GM18505 (cell line): ENCODE results near the gene SLC2A11.

Source experiments
- ATAC-seq: cut with Tn5 transposase; IDR thresholded peaks from one replicate; pipeline ENCODE4 v1.9.1; 2021; ENCODE audit not compliant: unreplicated experiment
- POLR2A ChIP-seq: IDR thresholded peaks from 4 replicates; pipeline ENCODE4 v1.6.1; 2011; ENCODE audit warnings: borderline replicate concordance; ENCODE audit not compliant: insufficient read depth, insufficient read length; ENCODE audit errors: extremely low read depth

SLC2A11 gene

GRCh38 chr22:23835484-23836144 is 22.1 kb upstream of the SLC2A11 start:
- no peak for ATAC-seq
- TF ChIP-seq POLR2A = no peak

GRCh38 chr22:23836281-23836680 is 21.4 kb upstream of the SLC2A11 start:
- ATAC-seq = no peak
- TF ChIP-seq POLR2A = no peak

GRCh38 chr22:23836692-23837495 is 20.8 kb upstream of the SLC2A11 start:
- no peak for TF ChIP-seq POLR2A
- no peak for ATAC-seq

- no peak for TF ChIP-seq POLR2A
- no peak for ATAC-seq
Measured at GRCh38 chr22:23837496-23837859, 20.2 kb upstream of the SLC2A11 start.

- no peak for TF ChIP-seq POLR2A
- peak; percentile 13 for ATAC-seq
Measured at GRCh38 chr22:23837911-23838680, 19.6 kb upstream of the SLC2A11 start.

- peak; percentile 68 for ATAC-seq
- TF ChIP-seq POLR2A = no peak
Measured at GRCh38 chr22:23838681-23839468, 18.8 kb upstream of the SLC2A11 start, which contains the start of gene DERL3. TSS of gene DERL3 (minus strand) at chr22:23839006. CDS start at chr22:23838987, 19 bp downstream.

GRCh38 chr22:23840026-23840425 is 17.6 kb upstream of the SLC2A11 start:
- ATAC-seq = no peak
- TF ChIP-seq POLR2A = no peak

GRCh38 chr22:23841292-23841691 is 16.4 kb upstream of the SLC2A11 start:
- ATAC-seq = no peak
- TF ChIP-seq POLR2A = no peak

- no peak for TF ChIP-seq POLR2A
- no peak for ATAC-seq
Measured at GRCh38 chr22:23841736-23842445, 15.8 kb upstream of the SLC2A11 start.

- ATAC-seq = no peak
- TF ChIP-seq POLR2A = no peak
Measured at GRCh38 chr22:23842599-23842998, 15.1 kb upstream of the SLC2A11 start.

GRCh38 chr22:23844739-23845202 is 12.9 kb upstream of the SLC2A11 start:
- TF ChIP-seq POLR2A = no peak
- no peak for ATAC-seq
